ENCODE data around the gene FRAS1.
"Not testable (repeated sequence)": the region's sequence is repeated elsewhere in the genome, so short reads cannot be mapped to it uniquely, and the experiment has no call there.

Gene FRAS1

GRCh38 chr4:78165758-78166157, 108.6 kb downstream of the FRAS1 start:
- DNase-seq (ENCODE audit: low spot score) (no peak), FAIRE-seq (no peak)

- DNase-seq (ENCODE audit: low spot score), result no peak
- no peak for FAIRE-seq
Observed at GRCh38 chr4:78166622-78167021, 109.5 kb downstream of the FRAS1 start.

- DNase-seq (ENCODE audit: low spot score), result no peak
- FAIRE-seq, result no peak
Observed at GRCh38 chr4:78167510-78167909, 110.4 kb downstream of the FRAS1 start.

- DNase-seq (ENCODE audit: low spot score), result no peak
- FAIRE-seq, result no peak
Observed at GRCh38 chr4:78168029-78168428, 110.9 kb downstream of the FRAS1 start.

- no peak for FAIRE-seq
Observed at GRCh38 chr4:78169728-78170127, 112.6 kb downstream of the FRAS1 start.

GRCh38 chr4:78171482-78171881, 114.4 kb downstream of the FRAS1 start:
- FAIRE-seq (no peak), DNase-seq (ENCODE audit: low spot score) (no peak)

More at GRCh38 chr4:78169728-78170127, 112.6 kb downstream of the FRAS1 start:
- DNase-seq (ENCODE audit: low spot score), result no peak

- DNase-seq (ENCODE audit: low spot score) (no peak), FAIRE-seq (no peak)
Observed at GRCh38 chr4:78174891-78175290, 117.8 kb downstream of the FRAS1 start.

- no peak for FAIRE-seq
Observed at GRCh38 chr4:78179196-78179595, 122.1 kb downstream of the FRAS1 start.

GRCh38 chr4:78181681-78182234, 124.6 kb downstream of the FRAS1 start:
- DNase-seq (ENCODE audit: low spot score); FAIRE-seq: not testable (repeated sequence)

More at GRCh38 chr4:78179196-78179595, 122.1 kb downstream of the FRAS1 start:
- DNase-seq (ENCODE audit: low spot score), result no peak

GRCh38 chr4:78184584-78184983, 127.5 kb downstream of the FRAS1 start:
- no peak for DNase-seq (ENCODE audit: low spot score)
- FAIRE-seq, result no peak

GRCh38 chr4:78185117-78185516, 128.0 kb downstream of the FRAS1 start:
- no peak for DNase-seq (ENCODE audit: low spot score)
- no peak for FAIRE-seq

- DNase-seq (ENCODE audit: low spot score) (no peak), FAIRE-seq (no peak)
Observed at GRCh38 chr4:78186597-78187543, 129.7 kb downstream of the FRAS1 start.

- FAIRE-seq, result no peak
Observed at GRCh38 chr4:78190068-78190467, 132.9 kb downstream of the FRAS1 start.

GRCh38 chr4:78190595-78190994, 133.5 kb downstream of the FRAS1 start:
- FAIRE-seq, result no peak
- no peak for DNase-seq (ENCODE audit: low spot score)

More at GRCh38 chr4:78190068-78190467, 132.9 kb downstream of the FRAS1 start:
- no peak for DNase-seq (ENCODE audit: low spot score)

- FAIRE-seq (no peak), DNase-seq (ENCODE audit: low spot score) (no peak)
Observed at GRCh38 chr4:78197947-78198346, 140.8 kb downstream of the FRAS1 start.

GRCh38 chr4:78199984-78200383, 142.9 kb downstream of the FRAS1 start:
- FAIRE-seq (no peak), DNase-seq (ENCODE audit: low spot score) (no peak)

GRCh38 chr4:78200949-78201348, 143.8 kb downstream of the FRAS1 start:
- DNase-seq (ENCODE audit: low spot score), result no peak
- FAIRE-seq, result no peak

- no peak for FAIRE-seq
- no peak for DNase-seq (ENCODE audit: low spot score)
Observed at GRCh38 chr4:78204176-78204575, 147.1 kb downstream of the FRAS1 start.

GRCh38 chr4:78205591-78205990, 148.5 kb downstream of the FRAS1 start:
- FAIRE-seq (no peak), DNase-seq (ENCODE audit: low spot score) (no peak)

GRCh38 chr4:78207541-78207940, 150.4 kb downstream of the FRAS1 start:
- DNase-seq (ENCODE audit: low spot score), result no peak
- no peak for FAIRE-seq

GRCh38 chr4:78207951-78208350, 150.8 kb downstream of the FRAS1 start:
- FAIRE-seq (no peak), DNase-seq (ENCODE audit: low spot score) (no peak)

- not testable (repeated sequence) for FAIRE-seq
Observed at GRCh38 chr4:78208896-78209295, 151.8 kb downstream of the FRAS1 start.

More at GRCh38 chr4:78208896-78209295, 151.8 kb downstream of the FRAS1 start:
- not testable (repeated sequence) for DNase-seq (ENCODE audit: low spot score)
